Adrenal gland (tissue), 12 donors: Measurements from ENCODE around the gene KIF9. TPM values are rescaled to one million over a fixed set of nuclear protein-coding genes. Genes with fewer than 3 reads are reported as not detected.

Source experiments
- DNase-seq, 7 donors: peaks; one replicate each; pipeline ENCODE4 v3.0.0-alpha.2; 2019 to 2020
- H3K27ac ChIP-seq, 5 donors: fragments of 200-600 bp; sonication (generic) in 4 of 5; 1 replicate in 3 of 5; 2 replicates in 2 of 5; pipeline versions ENCODE4 v1.5.1 to v1.8.0; 2016 to 2020; ENCODE audit warnings: mild to moderate bottlenecking in 1 of 5
- H3K27me3 ChIP-seq: fragments of 200-600 bp; 2 replicates; pipeline ENCODE4 v1.8.0; 2021
- H3K36me3 ChIP-seq, 2 donors: fragments of 200-600 bp; replicated peaks in 1 of 2; 1 replicate in 1 of 2; 2 replicates in 1 of 2; pipeline versions ENCODE4 v1.5.1 to v1.8.0; 2018 to 2022
- H3K4me1 ChIP-seq, 2 donors: fragments of 200-600 bp; replicated peaks in 1 of 2; 1 replicate in 1 of 2; 2 replicates in 1 of 2; pipeline versions ENCODE4 v1.5.1 to v1.8.0; 2018 to 2021
- H3K4me3 ChIP-seq, 4 donors: fragments of 200-600 bp; sonication (generic) in 3 of 4; one replicate each; pipeline ENCODE4 v1.5.1; 2016 to 2018
- H3K9me3 ChIP-seq, 3 donors: fragments of 200-600 bp; sonication (generic) in 1 of 3; replicated peaks in 1 of 3; 1 replicate in 2 of 3; 2 replicates in 1 of 3; pipeline versions ENCODE4 v1.5.1 to v1.8.0; 2016 to 2021
- POLR2A ChIP-seq, 2 donors: fragments of 450-650 bp; IDR thresholded peaks; one replicate each; pipeline ENCODE4 v1.6.1; 2017; ENCODE audit warnings: antibody characterized with exemption in 2 of 2, mild to moderate bottlenecking in 2 of 2, moderate library complexity in 1 of 2
- WGBS, 4 donors: extraction: QIAGEN DNeasy Blood & Tissue Kit in 2 of 4; methylation state at CpG; one replicate each; pipeline versions ENCODE4 v1.1.5 to v1.1.7; 2013 to 2017; 5-methylcytosine and 5-hydroxymethylcytosine counted together
- intact Hi-C, 2 donors: fragments of 100-400 bp; cut with DNase I; formaldehyde crosslinking; loops; one replicate each; pipeline versions ENCODE4 v1.14.1 to v1.15.0; 2022 to 2023
- polyA plus RNA-seq, 3 donors: library from polyadenylated mRNA; stranded (reverse); fragments of 200-250 nt in 2 of 3; fragments of 350-450 nt in 1 of 3; fragmentation: Illumina TruSeq in 1 of 3; extraction: RNeasy Lipid Tissue Mini Kit (QIAGEN cat#74804) in 1 of 3; gene quantifications; one replicate each; pipeline ENCODE4 v1.2.3, GENCODE V29; 2013 to 2014
- total RNA-seq, 9 donors: library from RNA; depleted of rRNA in 4 of 9; stranded (reverse); fragments of >200 nt in 4 of 9; fragments of 120-200 nt in 1 of 9; fragmentation: NEBNext Ultra II Directional in 1 of 9; extraction: Animal tissue kit (Norgen Biotek cat#: 25700) in 1 of 9; gene quantifications; one replicate each; pipeline versions ENCODE4 v1.1.0 to v1.2.4, GENCODE V29; 2013 to 2023
- TF ChIP-seq, protein P1 (sequence below), 6 experiments: fragments of 450-650 bp in 4 of 6; fragments of 200-600 bp in 2 of 6; sonication (generic) in 1 of 6; IDR thresholded peaks; 1 replicate in 5 of 6; 2 replicates in 1 of 6; pipeline versions ENCODE4 v1.5.1 to v1.8.0; 2016 to 2021; ENCODE audit warnings: antibody characterized with exemption in 6 of 6, mild to moderate bottlenecking in 2 of 6, moderate library complexity in 1 of 6
- donor health status: healthy with polysubstance abuse.
- donor health status: Bipolar disorder and iron deficiency.
- donor health status: DM: yes; HTN: yes; CAD: no.
- donor health status: DM: no; HTN: no; CAD: no.
- donor health status: DM: no; HTN: no; CAD: no.
- donor health status: DM: yes; HTN: yes; CAD: no.

KIF9 gene
- total and polyA plus RNA-seq, 12 donors, result 1.1 to 12.8 (median 5.5) TPM

GRCh38 chr3:47227678-47228077 lies 54.9 kb downstream of the KIF9 start:
- intact Hi-C loops, result no loop called here
- 44 to 62% (median 54%) methylated on average over 7 of the region's 7 CpGs for WGBS, 4 donors
- H3K27me3 ChIP-seq, result no peaks in the 10 kb centered on the region
- TF ChIP-seq, protein P1, sequence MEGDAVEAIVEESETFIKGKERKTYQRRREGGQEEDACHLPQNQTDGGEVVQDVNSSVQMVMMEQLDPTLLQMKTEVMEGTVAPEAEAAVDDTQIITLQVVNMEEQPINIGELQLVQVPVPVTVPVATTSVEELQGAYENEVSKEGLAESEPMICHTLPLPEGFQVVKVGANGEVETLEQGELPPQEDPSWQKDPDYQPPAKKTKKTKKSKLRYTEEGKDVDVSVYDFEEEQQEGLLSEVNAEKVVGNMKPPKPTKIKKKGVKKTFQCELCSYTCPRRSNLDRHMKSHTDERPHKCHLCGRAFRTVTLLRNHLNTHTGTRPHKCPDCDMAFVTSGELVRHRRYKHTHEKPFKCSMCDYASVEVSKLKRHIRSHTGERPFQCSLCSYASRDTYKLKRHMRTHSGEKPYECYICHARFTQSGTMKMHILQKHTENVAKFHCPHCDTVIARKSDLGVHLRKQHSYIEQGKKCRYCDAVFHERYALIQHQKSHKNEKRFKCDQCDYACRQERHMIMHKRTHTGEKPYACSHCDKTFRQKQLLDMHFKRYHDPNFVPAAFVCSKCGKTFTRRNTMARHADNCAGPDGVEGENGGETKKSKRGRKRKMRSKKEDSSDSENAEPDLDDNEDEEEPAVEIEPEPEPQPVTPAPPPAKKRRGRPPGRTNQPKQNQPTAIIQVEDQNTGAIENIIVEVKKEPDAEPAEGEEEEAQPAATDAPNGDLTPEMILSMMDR (IDR thresholded peaks at IDR 0.05), result no peak
- no peak for TF ChIP-seq POLR2A (IDR thresholded peaks at IDR 0.05)
- peak overlapping the region in 1 of 4 donors; percentile 32 for H3K4me3 ChIP-seq
- H3K4me1 ChIP-seq, result peaks cover 0 to 19% of the 10 kb centered on the region in 2 donors
- no peaks in the 10 kb centered on the region for H3K9me3 ChIP-seq
- H3K36me3 ChIP-seq, result no peaks in the 10 kb centered on the region
- peak overlapping the region in 3 of 5 donors; percentile 5 to 68 (median 7) for H3K27ac ChIP-seq
- peak in 6 of 7 donors; percentile 24 to 56 (median 31) for DNase-seq

DNA sequence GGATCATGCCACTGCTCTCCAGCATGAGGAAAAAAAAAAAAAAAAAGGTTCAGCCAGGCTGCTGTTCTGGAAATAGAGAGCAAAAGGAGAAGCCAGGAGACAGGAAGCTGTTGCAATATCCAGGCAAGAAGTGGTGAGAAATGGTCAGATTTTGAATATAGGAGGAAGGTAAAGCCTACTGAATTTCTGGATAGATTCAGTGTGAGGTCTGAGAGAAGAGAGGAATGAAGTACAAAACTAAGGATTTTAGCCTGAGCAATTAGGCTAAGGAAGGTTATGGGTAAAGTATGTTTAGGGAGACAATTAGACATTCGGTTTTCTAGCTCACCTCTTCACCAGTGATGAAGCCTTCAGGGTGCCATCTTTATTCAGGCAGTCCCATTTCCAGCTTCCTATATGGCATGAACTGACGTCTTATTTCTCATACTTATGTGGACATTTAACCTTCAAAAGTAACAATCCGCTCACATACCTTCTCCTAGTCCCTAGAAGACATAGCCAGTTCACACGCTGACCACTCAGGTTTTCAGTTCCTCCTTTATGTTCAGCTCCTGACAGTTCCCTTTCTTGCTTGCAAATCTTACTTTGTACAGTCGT lies 57.2 kb downstream of the KIF9 start:
- Histone ChIP-seq H3K36me3 (no peaks in the 10 kb centered on the region), H3K4me3 (no peak overlapping the region), H3K27ac (no peak overlapping the region), H3K9me3 (no peaks in the 10 kb centered on the region), H3K27me3 (no peaks in the 10 kb centered on the region), H3K4me1 (peaks cover 0 to 19% of the 10 kb centered on the region in 2 donors)
- intact Hi-C loops, result no loop called here
- WGBS, 4 donors, result 72 to 80% (median 78%) methylated on average over 5 of the region's 5 CpGs
- DNase-seq, result no peak
- TF ChIP-seq, protein P1 (IDR thresholded peaks at IDR 0.05), result no peak
- TF ChIP-seq POLR2A (IDR thresholded peaks at IDR 0.05), result no peak

GRCh38 chr3:47223755-47224154 lies 58.8 kb downstream of the KIF9 start:
- WGBS, 4 donors, result 75 to 85% (median 80%) methylated on average over 3 of the region's 3 CpGs
- Histone ChIP-seq H3K36me3 (no peaks in the 10 kb centered on the region), H3K4me3 (no peak overlapping the region), H3K4me1 (peaks cover 0 to 19% of the 10 kb centered on the region in 2 donors), H3K27ac (no peak overlapping the region), H3K27me3 (no peaks in the 10 kb centered on the region), H3K9me3 (no peaks in the 10 kb centered on the region)
- TF ChIP-seq POLR2A (IDR thresholded peaks at IDR 0.05), result no peak
- TF ChIP-seq, protein P1 (IDR thresholded peaks at IDR 0.05), result no peak
- DNase-seq, result no peak
- intact Hi-C loops, result no loop called here

GRCh38 chr3:47221798-47222197 lies 60.8 kb downstream of the KIF9 start:
- Histone ChIP-seq H3K27me3 (no peaks in the 10 kb centered on the region), H3K4me1 (peaks cover 0 to 3% of the 10 kb centered on the region in 2 donors), H3K27ac (no peak overlapping the region), H3K9me3 (no peaks in the 10 kb centered on the region), H3K4me3 (no peak overlapping the region), H3K36me3 (no peaks in the 10 kb centered on the region)
- TF ChIP-seq, protein P1 (IDR thresholded peaks at IDR 0.05), result no peak
- no peak for TF ChIP-seq POLR2A (IDR thresholded peaks at IDR 0.05)
- DNase-seq, result no peak
- intact Hi-C loops, result no loop called here
- 38 to 61% (median 53%) methylated on average over 1 of the region's 1 CpG for WGBS, 4 donors
